MCF 10A (cell line): ENCODE measurements around the gene ZEB1. TPM values are rescaled to one million over a fixed set of nuclear protein-coding genes. Genes with fewer than 3 reads are reported as not detected.
"Not testable (repeated sequence)": the region's sequence is repeated elsewhere in the genome, so short reads cannot be mapped to it uniquely, and the experiment has no call there.

Experiments
- BruUV-seq: library from RNA; stranded (reverse); fragments of 400-500 nt; replicated peaks from 2 replicates; lab custom pipeline; 2021; lab: Mats Ljungman, UMichigan
- CTCF ChIA-PET: fragments of 300-600 bp; sonication (Branson Sonifier 250); formaldehyde crosslinking; extraction: SDS; loops from one replicate; lab custom pipeline; 2021; ENCODE audit warnings: antibody characterized with exemption, inconsistent platforms; lab: Yijun Ruan, JAX
- POLR2A ChIA-PET: fragments of 300-600, 350-650 bp; sonication (Branson Sonifier 250); formaldehyde crosslinking; extraction: SDS; loops from one replicate; lab custom pipeline; 2020; ENCODE audit warnings: antibody characterized with exemption, inconsistent platforms; lab: Yijun Ruan, JAX
- DNase-seq: peaks from one replicate; pipeline ENCODE4 v3.0.0-alpha.2; 2018; ENCODE audit not compliant: unreplicated experiment
- H3K27ac Mint-ChIP-seq: one replicate; pipeline ENCODE4 v1.8.0; 2022; ENCODE audit warnings: mild to moderate bottlenecking, low read depth, mixed read lengths; ENCODE audit not compliant: unreplicated experiment
- H3K27me3 Mint-ChIP-seq: one replicate; pipeline ENCODE4 v1.8.0; 2022; ENCODE audit warnings: mixed read lengths; ENCODE audit not compliant: insufficient read depth, unreplicated experiment
- H3K36me3 Mint-ChIP-seq: one replicate; pipeline ENCODE4 v1.8.0; 2022; ENCODE audit warnings: mild to moderate bottlenecking, moderate library complexity, mixed read lengths; ENCODE audit not compliant: insufficient read depth, unreplicated experiment
- H3K4me1 Mint-ChIP-seq: one replicate; pipeline ENCODE4 v1.8.0; 2022; ENCODE audit warnings: mixed read lengths; ENCODE audit not compliant: insufficient read depth, unreplicated experiment
- H3K4me3 Mint-ChIP-seq: one replicate; pipeline ENCODE4 v1.8.0; 2022; ENCODE audit warnings: mild to moderate bottlenecking, moderate library complexity, mixed read lengths; ENCODE audit not compliant: unreplicated experiment
- H3K9me3 Mint-ChIP-seq: one replicate; pipeline ENCODE4 v1.8.0; 2022; ENCODE audit warnings: mixed read lengths; ENCODE audit not compliant: unreplicated experiment
- intact Hi-C: fragments of 100-400 bp; cut with micrococcal nuclease; formaldehyde crosslinking; loops from 2 replicates; pipeline ENCODE4 v1.14.1; 2022
- total RNA-seq: library from RNA; stranded (reverse); gene quantifications from 2 replicates; pipeline ENCODE4 v1.2.3, GENCODE V29; 2022
- TF ChIP-seq, protein P1 (sequence below): fragments of 200-600 bp; IDR thresholded peaks from one replicate; pipeline ENCODE4 v1.8.0; 2022; ENCODE audit warnings: antibody characterized with exemption, mild to moderate bottlenecking; ENCODE audit not compliant: unreplicated experiment

The ZEB1 gene
- total RNA-seq, 1 experiment from 2014 or later: 15.1 TPM

DNA sequence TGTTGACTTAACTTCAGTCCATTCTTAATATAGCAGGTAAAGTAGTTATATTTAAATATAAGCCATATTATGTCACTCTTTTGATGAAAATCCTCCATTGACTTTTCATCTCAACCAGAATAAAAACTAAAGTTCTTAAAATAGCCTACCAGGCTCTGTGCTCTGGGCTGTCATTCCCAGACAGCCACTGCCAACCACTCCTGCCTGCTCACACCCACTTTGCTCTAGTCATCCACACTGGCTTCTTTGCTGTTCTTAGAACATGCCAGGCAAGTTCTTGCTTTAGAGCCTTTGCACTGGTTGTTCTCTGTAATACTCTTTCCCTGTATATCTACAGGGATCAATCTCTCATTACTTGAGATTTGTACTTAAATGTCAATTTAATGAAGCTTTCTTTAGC lies 80.6 kb downstream of the ZEB1 start:
- Mint-ChIP-seq H3K36me3 (no peaks in the 10 kb centered on the region), H3K9me3 (no peaks in the 10 kb centered on the region), H3K27me3 (no peaks in the 10 kb centered on the region), H3K27ac (no peak overlapping the region), H3K4me1 (peaks cover 23% of the 10 kb centered on the region), H3K4me3 (no peak overlapping the region)
- POLR2A ChIA-PET: no interaction called here
- intact Hi-C loops: no loop called here
- TF ChIP-seq, protein P1, sequence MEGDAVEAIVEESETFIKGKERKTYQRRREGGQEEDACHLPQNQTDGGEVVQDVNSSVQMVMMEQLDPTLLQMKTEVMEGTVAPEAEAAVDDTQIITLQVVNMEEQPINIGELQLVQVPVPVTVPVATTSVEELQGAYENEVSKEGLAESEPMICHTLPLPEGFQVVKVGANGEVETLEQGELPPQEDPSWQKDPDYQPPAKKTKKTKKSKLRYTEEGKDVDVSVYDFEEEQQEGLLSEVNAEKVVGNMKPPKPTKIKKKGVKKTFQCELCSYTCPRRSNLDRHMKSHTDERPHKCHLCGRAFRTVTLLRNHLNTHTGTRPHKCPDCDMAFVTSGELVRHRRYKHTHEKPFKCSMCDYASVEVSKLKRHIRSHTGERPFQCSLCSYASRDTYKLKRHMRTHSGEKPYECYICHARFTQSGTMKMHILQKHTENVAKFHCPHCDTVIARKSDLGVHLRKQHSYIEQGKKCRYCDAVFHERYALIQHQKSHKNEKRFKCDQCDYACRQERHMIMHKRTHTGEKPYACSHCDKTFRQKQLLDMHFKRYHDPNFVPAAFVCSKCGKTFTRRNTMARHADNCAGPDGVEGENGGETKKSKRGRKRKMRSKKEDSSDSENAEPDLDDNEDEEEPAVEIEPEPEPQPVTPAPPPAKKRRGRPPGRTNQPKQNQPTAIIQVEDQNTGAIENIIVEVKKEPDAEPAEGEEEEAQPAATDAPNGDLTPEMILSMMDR: no peak
- no TSS peak for BruUV-seq
- CTCF ChIA-PET: no interaction called here
- DNase-seq: peak; percentile 6

DNA sequence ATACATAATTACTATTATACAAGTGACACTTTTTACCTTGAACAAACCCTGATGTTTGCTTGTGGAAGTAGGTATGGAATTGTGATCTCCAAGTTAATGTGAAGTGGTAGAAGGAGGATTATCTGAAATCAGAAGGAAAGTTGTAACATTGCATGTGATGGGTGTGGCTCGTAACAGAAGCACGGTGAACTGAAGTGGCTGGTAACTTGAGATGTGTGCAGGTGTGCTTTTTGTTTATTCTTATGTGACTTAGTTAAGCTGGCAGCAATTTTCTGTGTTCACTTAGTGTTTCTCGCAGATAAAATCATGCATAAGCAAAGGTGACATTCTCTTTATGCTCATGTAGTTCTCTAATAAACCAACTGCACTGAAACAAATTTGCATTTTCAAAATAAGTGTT lies 82.3 kb downstream of the ZEB1 start:
- POLR2A ChIA-PET: interaction anchor here (1.4 kb wide), 1 partner anchor 83 kb away, joined by 3 read pairs; no protein-coding TSS in a partner anchor

DNA sequence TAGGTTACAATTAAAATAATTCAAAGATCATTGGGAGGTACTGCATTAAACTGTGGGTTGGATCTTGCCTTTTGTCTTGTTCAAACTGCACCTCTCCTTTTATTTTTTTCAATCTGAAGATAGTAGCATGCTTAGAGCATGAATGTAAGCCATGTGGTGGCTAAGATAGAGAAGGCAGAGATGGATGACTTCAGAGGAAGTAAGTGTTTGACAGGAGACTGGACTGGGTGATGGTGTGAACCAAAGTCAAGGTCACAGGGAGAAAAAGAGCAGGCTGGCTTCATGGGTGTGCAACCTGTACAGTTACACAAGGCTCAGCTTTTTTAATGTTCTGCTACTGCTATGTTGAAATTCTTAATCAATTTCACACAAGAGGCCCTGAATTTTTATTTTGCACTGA lies 85.6 kb downstream of the ZEB1 start:
- Mint-ChIP-seq H3K4me1 (peaks cover 24% of the 10 kb centered on the region), H3K27ac (no peak overlapping the region), H3K4me3 (no peak overlapping the region), H3K9me3 (no peaks in the 10 kb centered on the region), H3K27me3 (no peaks in the 10 kb centered on the region), H3K36me3 (no peaks in the 10 kb centered on the region)
- intact Hi-C loops: no loop called here
- TF ChIP-seq, protein P1: no peak
- ChIA-PET CTCF (no interaction called here), POLR2A (interaction anchor here (0.6 kb wide), 1 partner anchor 149 kb away, joined by 3 read pairs; no protein-coding TSS in a partner anchor)
- BruUV-seq: no TSS peak
- DNase-seq: no peak

More for the DNA sequence above, 82.3 kb downstream of the ZEB1 start:
- BruUV-seq: no TSS peak
- no peak overlapping the region for H3K27ac Mint-ChIP-seq
- no peaks in the 10 kb centered on the region for H3K27me3 Mint-ChIP-seq
- DNase-seq: peak; percentile 19
- TF ChIP-seq, protein P1: no peak
- H3K9me3 Mint-ChIP-seq: no peaks in the 10 kb centered on the region
- peaks cover 27% of the 10 kb centered on the region for H3K4me1 Mint-ChIP-seq
- no peak overlapping the region for H3K4me3 Mint-ChIP-seq
- H3K36me3 Mint-ChIP-seq: no peaks in the 10 kb centered on the region
- CTCF ChIA-PET: no interaction called here
- intact Hi-C loops: no loop called here

DNA sequence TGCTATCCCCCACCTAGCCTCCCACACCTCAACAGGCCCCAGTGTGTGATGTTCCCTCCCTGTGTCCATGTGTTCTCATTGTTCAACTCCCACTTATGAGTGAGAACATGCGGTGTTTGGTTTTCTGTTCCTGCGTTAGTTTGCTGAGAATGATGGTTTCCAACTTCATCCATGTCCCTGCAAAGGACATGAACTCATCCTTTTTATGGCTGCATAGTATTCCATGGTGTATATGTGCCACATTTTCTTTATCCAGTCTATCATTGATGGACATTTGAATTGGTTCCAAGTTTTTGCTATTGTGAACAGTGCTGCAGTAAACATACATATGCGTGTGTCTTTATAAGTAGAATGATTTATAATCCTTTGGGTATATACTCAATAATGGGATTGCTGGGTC lies 86.8 kb downstream of the ZEB1 start:
- H3K36me3 Mint-ChIP-seq, BruUV-seq, H3K4me3 Mint-ChIP-seq, POLR2A ChIA-PET, DNase-seq, H3K27ac Mint-ChIP-seq, H3K9me3 Mint-ChIP-seq, intact Hi-C loops, CTCF ChIA-PET, H3K27me3 Mint-ChIP-seq: not testable (repeated sequence)
- peaks cover 18% of the 10 kb centered on the region for H3K4me1 Mint-ChIP-seq

DNA sequence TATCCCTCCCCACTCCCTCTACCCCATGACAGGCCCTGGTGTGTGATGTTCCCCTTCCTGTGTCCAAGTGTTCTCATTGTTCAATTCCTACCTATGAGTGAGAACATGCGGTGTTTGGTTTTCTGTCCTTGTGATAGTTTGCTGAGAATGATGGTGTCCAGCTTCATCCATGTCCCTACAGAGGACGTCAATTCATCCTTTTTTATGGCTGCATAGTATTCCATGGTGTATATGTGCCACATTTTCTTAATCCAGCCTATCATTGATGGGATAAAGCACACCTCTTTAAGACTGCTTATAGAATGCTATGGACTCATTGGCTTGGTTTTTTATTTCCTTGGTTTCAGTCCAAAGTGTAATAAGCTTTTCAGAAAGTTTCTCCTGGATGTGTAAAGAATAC lies 93.4 kb downstream of the ZEB1 start:
- POLR2A ChIA-PET, H3K36me3 Mint-ChIP-seq, BruUV-seq, CTCF ChIA-PET, H3K27ac Mint-ChIP-seq, H3K4me1 Mint-ChIP-seq, intact Hi-C loops, DNase-seq, H3K4me3 Mint-ChIP-seq, H3K27me3 Mint-ChIP-seq, H3K9me3 Mint-ChIP-seq: not testable (repeated sequence)
